IPS-11a (cell line): ENCODE measurements around the gene EPHB2.

Experiments used
- H3K4me3 ChIP-seq: one replicate; pipeline ENCODE4 v1.5.1; 2013; ENCODE audit warnings: low read depth, low read length, control low read depth

The EPHB2 gene

GRCh38 chr1:22853651-22854185 lies 143.1 kb downstream of the EPHB2 start:
- no peak overlapping the region for H3K4me3 ChIP-seq

GRCh38 chr1:22854688-22855565 lies 144.3 kb downstream of the EPHB2 start:
- no peak overlapping the region for H3K4me3 ChIP-seq

GRCh38 chr1:22855668-22856606 lies 145.3 kb downstream of the EPHB2 start:
- no peak overlapping the region for H3K4me3 ChIP-seq

- H3K4me3 ChIP-seq: no peak overlapping the region
Observed at GRCh38 chr1:22857661-22858060, 147.0 kb downstream of the EPHB2 start.

DNA sequence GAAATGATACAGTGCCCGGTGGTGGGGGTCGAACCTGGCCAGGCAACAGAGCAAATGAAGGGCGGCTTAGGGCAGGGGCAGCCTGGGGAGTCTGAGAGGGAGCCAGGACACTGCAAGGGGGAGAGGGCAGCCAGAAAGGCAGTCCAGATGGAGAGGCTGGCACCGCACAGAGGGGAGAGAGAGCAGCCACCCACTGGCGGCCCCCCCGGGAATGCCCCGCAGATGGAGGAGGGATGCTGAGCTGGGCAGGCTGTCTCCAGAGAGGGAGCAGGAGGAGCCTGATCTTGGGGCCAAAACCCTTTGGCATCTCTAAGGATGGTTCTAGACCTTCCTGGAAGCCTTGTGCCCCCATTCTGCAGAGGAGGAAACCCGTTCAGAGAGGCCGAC lies 149.8 kb downstream of the EPHB2 start:
- no peak overlapping the region for H3K4me3 ChIP-seq

DNA sequence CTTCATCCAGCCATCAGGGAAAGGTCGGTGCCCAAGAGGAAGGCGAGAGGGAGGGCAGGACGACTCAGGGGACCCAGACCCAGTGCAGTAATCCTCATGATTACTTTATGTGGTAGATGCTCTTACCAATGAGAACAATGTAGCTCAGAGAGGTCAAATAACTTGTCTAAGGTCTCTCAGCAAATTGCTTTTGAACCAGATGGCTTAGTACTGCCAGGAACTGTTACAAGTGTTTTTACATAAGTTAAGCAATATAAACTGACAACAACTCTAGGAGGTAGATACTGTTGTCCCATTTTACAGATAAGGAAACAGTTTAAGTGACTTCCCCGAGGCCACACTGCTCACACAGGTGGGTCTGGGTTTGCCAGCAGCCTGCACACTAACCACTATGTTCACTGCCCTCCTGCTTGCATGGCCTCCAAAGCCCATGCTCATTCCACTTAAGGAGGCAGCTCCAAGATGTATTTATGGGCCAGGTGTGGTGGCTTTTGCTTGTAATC lies 150.3 kb downstream of the EPHB2 start:
- no peak overlapping the region for H3K4me3 ChIP-seq

- no peak overlapping the region for H3K4me3 ChIP-seq
Observed at GRCh38 chr1:22861764-22862440, 151.3 kb downstream of the EPHB2 start.

GRCh38 chr1:22862752-22863151 lies 152.1 kb downstream of the EPHB2 start:
- no peak overlapping the region for H3K4me3 ChIP-seq

- no peak overlapping the region for H3K4me3 ChIP-seq
Observed at GRCh38 chr1:22863766-22864165, 153.1 kb downstream of the EPHB2 start.

DNA sequence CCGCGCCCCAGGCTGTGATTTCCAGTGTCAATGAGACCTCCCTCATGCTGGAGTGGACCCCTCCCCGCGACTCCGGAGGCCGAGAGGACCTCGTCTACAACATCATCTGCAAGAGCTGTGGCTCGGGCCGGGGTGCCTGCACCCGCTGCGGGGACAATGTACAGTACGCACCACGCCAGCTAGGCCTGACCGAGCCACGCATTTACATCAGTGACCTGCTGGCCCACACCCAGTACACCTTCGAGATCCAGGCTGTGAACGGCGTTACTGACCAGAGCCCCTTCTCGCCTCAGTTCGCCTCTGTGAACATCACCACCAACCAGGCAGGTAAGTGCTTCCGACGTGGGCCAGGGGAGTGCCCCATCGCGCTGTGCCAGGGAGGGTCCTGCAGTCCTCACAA lies 154.2 kb downstream of the EPHB2 start:
- no peak overlapping the region for H3K4me3 ChIP-seq

DNA sequence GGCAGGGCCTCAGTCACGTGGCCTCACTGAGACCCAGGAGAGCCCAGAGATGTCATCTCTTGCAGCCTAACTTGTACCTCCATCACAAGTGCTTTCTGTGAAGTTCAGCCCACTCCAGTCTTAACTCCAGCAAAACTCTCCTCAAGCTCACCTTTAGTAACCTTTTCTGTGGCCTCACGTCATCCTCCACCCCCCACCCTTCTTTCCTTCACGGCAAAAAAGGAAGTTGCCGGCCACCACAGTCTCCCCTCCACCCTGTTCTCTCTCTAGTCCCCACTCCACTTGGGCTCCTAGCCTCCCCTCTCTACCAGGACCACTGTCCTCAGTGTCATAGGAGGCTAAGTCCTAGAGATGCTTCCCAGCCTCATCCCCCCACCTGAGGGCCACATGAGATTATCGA lies 155.1 kb downstream of the EPHB2 start:
- H3K4me3 ChIP-seq: no peak overlapping the region

GRCh38 chr1:22866868-22867267 lies 156.2 kb downstream of the EPHB2 start:
- no peak overlapping the region for H3K4me3 ChIP-seq

DNA sequence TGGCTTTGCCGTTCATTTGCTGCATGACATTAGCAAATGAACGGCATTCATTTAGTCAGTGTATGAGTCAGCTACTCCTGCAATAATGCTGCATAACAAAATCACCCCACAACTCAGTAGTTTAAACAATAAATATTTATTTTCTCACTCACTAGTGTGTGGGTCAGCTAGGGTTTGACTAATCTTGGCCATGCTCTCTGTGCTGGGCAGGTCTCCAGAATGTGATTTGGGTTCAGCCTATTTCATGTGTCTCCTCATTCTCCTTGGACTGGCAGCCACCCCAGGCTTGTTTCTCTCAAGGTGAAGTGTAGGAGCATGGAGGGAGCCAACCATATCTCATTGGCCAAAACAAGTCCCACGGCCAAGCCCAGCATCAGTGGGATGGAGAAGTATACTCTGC lies 157.7 kb downstream of the EPHB2 start:
- no peak overlapping the region for H3K4me3 ChIP-seq

DNA sequence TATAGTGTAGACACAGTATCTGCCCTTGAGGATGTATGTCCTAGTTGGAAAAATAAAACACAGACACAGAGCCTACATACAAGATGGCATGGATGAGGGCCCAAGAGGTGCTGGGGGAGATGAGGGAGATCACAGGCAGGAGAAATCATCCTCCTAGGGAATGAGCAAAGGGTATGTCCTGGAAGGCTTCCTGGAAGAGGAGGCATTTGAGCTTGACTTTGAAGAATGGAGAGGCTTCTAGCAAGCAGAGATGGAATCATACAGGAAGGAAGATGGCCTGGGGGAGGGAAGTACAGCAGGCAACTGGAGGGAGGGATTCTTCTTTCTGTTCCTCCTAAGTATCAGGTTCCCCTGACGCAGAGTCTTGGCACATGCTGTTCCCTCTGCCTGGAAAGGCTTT lies 158.7 kb downstream of the EPHB2 start:
- no peak overlapping the region for H3K4me3 ChIP-seq

DNA sequence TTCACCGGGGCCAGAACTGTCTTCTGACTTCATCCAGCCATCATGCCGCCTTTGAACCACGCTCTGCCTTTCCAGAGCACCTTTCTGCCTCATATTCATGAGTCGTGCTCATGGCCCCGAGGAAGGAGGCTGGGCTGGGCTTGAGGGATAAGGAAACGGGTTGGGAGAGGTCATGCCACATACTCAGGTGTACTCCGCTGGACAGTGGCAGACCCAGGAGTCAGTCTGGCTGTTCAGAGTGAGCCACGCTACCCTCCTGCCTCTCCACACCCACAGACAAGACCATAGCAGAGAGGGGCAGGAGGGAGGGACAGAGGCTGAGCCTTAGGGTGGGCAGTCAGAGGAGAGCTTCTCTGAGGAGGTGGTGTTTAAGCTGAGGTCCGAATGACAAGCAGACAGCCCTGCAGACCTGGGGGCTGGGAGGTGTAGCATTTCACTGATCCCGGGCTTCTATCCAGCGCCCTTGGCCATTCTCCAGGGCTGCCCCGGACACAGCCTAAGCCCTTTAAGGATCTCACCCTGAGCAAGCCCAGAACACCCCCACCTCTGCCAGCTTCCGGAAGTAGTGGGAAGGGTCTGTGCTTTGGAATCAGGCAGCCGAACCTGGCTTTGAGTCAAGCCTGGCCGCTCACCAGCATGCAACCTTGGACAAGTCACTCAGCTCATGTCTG lies 159.7 kb downstream of the EPHB2 start:
- H3K4me3 ChIP-seq: no peak overlapping the region

DNA sequence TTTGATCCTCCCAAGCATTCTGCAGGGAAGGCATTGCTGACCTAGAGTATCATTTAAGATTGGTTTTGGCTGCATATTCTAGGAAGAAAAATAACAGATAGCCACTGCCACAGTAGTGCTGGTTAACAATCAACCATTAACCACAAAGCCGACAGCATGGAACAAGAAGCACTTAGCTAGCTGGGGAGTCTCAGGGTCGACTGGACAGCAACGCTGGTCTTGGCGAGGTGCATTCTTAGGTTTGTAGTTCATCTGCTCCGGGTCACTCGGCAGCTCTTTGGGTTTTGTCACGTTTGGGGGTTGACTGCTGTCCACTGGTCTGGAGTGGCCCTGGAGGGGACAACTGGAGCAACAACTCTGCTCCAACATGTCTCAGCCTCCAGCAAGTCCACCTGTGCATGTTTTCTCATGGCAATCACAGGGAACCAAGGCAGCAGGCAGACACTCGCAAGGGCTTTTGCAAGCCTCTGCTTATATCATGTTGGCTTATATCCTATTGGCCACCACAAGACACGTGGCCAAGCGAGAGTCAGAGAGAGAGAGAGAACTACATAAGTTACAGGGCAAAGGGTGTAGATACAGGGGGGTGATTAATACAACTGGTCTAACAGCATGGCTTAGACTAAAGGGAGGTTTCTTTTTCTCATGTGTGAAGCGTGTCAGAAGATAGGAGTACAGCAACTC lies 162.5 kb downstream of the EPHB2 start:
- no peak overlapping the region for H3K4me3 ChIP-seq

- H3K4me3 ChIP-seq: no peak overlapping the region
Observed at GRCh38 chr1:22874785-22875184, 164.1 kb downstream of the EPHB2 start.

- H3K4me3 ChIP-seq: no peak overlapping the region
Observed at GRCh38 chr1:22875241-22875640, 164.6 kb downstream of the EPHB2 start.

GRCh38 chr1:22875841-22876240 lies 165.2 kb downstream of the EPHB2 start:
- H3K4me3 ChIP-seq: no peak overlapping the region
